GM19023 (cell line): ENCODE data around the gene CFAP92.
"Not testable (repeated sequence)": the region's sequence is repeated elsewhere in the genome, so short reads cannot be mapped to it uniquely, and the experiment has no call there.

Source experiments
- ATAC-seq: cut with Tn5 transposase; IDR thresholded peaks from one replicate; pipeline ENCODE4 v1.9.1; 2021; ENCODE audit warnings: mild to moderate bottlenecking, moderate library complexity; ENCODE audit not compliant: unreplicated experiment

Gene CFAP92

DNA sequence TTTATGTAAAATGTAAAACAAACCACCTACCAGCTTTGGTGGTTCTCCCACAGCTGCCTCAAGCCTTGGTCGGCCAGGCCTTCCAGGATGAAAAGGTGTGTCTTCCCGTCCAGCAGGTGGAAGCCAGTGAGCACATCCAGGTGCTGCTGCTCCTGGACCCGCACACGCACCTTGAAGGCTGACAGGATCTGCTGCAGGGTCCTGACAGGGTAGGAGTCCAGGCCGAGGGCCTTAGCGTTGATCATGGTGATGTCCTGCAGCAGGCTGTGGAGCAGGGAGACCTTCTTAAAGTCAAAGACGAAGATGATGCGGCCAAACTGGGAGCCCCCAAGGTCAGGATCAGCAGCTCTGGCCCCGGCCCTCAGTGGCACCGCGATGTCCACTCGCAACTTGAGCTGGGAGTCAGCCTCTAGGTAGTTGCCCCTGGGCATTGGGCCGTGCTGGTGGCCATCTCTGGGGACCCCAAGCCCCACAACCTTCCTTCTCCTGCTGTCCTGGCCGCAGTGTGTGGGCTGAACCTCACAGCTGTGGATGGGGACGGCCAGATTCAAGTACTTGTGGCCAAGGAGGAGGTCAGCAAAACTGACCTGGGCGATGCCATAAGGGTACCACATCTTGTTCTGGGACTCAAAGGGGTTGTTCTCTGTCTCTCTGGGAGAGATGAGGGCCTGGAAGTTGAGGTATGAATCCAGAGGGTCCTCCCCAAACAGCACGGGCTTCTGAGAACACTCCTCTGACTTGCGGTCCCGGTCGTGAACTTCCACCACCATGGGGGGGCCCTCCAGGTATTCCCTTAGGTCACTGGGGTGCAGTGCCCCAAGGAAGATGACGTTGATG lies 48.6 kb downstream of the CFAP92 start:
- ATAC-seq = no peak

DNA sequence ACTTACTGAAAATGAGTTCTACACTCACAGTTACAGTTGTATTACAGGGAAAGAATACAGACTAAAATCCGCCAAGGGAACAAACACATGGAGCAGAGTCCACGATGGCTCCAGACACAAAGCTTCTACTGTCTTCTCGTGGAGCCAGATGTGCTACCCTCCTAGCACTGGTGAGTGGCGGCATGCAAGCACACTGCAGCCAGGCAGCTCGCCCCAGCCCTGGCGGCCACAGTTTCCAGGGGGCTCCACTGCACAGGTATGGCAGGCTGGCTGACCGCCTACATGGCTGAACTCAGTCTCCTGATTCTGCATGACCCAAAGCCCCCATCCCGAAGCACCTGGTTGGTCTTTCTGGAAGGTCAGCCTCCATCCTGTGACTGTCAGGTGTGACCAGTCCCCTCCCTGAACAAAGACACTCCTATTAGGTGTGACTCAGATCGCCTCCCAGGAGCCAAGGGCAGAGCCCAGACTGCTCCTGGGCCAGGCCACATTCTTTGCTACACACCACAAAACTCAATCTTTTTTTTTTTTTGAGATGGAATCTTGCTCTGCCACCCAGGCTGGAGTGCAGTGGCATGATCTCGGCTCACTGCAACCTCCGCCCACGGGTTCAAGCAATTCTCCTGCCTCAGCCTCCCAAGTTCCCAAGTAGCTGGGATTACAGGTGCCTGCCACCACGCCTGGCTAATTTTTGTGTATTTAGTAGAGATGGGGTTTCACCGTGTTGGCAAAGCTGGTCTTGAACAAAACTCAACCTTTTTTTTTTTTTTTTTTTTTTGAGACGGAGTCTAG lies 51.5 kb downstream of the CFAP92 start:
- ATAC-seq = no peak

DNA sequence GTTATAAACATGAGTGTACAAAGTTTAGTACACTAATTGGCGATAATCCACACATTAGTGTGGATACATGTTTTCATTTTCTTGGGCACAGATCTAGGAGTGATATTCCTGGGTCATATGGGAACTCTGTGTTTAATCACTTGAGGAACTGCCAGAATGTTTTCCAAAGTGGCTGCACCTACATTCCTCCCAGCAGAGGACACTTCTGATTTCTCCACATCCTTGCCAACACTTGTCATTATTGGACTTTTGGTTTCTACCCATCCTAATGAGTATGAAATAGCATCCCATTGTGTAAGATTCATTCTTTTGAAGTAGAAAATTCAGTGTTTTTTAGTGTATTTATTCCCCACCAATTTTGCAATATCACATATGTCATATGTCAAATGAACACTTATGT lies 53.6 kb downstream of the CFAP92 start:
- no peak for ATAC-seq

DNA sequence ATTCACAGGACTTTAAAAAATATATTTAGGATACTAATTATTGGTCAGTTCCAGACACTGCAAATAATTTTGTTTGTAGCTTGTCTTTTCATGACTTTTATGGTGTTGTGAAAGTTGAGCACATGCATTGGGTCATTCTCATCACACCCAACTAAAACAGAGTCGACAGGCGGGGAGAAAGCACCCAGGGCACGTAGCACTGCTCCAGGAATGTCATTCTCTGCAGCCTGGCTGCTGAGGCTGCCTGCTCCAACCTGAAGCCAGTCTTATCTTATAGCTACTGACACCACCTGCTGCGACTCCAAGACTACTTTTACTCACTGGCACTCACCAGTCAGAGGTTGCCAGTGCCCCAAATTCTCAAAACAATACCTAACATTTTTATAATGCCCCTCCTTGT lies 57.5 kb downstream of the CFAP92 start:
- ATAC-seq = no peak

DNA sequence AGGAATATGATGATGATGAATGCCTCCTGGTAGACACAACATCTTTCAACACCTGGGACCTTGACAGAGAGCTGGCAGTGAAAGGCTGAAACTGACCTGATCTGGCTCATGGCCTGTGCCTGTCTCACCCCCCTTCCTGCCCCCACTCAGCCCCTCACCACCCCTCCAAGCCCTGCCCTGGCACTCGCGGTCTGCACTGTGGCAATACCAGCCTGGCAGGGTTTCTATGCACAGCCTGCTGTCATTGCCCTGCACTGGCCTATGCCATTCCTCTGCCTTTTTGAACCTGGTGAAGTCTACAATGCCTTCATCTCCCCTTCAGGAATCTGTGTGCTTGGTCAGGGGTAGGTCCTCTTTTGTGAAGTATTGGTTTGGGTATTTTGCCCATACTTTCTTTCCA lies 58.0 kb downstream of the CFAP92 start:
- no peak for ATAC-seq

DNA sequence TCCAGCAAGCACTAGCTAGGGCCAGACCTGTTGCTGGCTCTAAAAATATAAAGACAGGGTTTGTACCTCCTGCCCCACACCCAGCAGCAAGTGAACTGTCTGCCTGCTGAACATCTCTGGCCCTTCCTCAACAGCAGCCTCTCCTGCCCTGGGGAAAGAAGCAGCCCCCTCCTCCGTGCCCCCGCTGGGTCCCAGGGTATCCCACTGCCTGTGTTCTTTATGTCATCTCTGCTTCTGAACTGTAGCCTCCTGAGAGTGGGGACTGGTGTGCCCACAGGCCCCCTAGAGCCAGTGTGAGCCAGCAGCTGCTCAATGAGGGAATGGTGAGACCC lies 60.0 kb downstream of the CFAP92 start:
- no peak for ATAC-seq

DNA sequence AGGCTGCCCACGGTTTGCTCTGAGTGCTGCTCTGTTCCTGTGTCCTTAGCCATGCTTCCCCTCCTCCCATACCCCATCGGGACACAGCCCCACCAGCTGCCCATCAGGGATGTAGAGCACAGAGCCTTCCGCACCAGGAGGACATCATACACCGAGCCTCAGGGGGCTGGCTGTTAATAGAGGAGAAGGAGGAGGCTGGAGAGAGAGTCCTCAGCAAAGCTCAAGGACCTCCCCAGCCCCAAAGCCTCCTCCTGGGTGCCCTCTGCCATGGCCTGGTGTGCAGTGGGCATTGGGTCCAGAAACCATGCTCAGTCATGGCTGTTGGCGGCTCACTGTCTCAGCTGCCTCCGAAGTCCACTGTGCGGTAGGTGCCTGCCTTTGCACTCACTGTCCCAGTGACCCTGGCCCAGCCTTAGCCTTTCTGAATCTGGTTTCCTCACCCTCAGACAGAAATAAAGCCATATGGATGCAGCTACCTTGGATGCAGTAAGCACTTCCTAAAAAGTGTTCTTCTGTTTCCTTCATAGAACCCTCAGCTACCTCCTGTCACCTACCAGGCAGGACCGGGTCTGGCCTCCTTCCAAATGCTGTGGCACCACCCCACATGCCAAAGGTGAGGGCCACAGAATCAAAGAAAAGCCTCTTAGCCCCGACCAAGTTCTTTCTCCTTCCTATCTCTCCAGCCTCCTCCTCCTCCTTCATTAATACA lies 60.5 kb downstream of the CFAP92 start:
- no peak for ATAC-seq

DNA sequence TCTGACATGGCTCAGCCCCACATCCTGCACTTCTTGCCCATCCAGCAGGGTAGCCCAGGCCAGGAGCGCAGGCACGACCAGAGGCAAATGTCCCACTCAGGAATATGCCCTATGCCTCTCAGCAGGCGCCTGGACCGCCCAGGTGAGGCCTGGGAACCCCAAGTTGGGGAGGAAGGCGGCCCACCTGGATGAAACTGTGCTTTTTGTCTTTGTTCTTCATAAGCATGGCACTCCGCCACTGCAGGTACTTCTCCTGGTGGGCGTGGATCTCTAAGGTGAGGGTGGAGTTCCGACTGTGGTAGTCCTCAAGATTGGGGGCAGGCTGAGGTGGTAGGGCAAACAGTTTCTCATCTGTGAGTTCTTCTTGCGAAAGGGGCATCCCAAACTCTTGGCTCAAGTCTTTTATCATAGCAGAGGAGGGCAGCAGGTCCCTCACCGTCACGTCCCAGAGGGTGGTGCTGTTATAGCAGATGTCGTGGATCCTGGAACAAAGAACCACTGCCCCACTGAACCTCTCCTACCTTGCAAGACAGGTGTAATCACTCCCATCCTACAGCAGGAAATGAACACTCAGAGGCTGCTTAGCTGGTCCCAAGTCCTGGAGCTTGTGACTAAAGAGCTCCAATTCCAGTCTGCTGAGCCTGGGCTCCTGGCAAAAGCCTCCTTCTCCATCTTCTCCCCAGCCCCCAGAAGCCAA lies 61.2 kb downstream of the CFAP92 start:
- no peak for ATAC-seq

DNA sequence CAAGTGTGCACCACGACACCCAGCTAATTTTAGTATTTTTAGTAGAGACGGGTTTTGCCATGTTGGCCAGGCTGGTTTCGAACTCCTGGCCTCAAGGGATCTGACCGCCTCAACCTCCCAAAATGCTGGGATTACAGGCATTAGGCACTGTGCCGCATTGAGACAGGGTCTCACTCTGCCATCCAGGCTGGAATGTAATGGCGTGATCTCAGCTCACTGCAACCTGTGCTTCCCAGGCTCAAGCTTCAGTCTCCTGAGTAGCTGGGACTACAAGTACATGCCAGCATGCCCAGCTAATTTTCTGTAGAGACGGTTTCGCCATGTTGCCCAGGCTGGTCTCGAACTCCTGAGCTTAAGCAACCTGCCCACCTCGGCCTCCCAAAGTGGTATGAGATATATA lies 62.8 kb downstream of the CFAP92 start:
- no peak for ATAC-seq

DNA sequence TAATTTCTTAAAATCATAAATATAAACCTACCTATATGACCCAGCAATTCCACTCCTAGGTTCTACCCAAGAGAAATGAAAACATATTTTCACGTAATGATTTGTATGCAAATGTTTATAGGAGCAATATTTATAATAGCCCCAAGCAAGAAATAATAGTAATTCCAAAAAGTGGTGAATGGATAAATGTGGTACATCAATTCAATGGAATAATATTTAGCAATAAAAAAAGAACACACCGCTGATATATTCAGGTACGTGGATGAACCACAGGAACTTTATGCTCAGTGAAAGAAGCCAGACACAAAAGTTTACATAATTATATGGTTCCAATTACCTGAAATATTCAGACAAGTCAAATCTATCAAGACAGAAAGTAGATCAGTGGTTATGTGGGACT lies 64.5 kb downstream of the CFAP92 start:
- ATAC-seq = no peak

DNA sequence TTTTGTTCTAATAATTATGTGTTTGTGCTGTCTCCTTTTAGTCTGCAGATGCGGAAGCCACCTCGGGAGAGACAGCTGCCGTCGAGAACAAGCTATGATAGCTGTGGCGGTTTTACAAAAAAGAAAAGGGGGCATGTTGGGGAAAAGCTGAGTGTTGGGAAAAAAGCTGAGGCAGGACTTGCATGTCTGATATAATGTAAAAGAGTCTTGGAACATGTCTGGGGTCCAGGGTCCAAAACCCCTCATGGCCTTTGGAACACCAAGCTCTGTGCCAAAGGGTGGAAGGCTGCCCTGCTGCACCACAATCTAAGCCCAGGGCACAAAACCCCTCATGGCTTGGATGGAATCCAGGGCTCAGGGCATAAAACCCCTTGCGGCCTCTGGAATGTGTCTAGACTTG lies 69.9 kb downstream of the CFAP92 start:
- not testable (repeated sequence) for ATAC-seq

DNA sequence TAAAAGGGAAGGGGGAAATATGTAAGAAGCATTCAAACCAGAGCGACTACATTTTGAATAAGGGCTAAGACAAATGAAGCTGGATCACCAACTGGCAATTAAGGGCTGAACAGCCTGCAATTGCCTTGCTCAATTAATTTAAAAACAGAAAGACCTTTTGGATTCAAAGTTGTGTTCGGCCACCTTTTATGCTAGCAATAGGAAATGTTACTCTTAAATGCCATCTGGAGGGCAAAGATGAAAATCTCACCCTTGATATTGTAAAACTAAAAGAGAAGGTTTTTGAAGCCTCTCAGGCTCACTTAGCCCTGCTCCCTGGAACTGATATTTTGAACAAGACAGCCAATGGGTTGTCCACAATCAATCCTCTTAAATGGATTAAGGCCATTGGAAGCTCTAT lies 70.3 kb downstream of the CFAP92 start:
- no peak for ATAC-seq

DNA sequence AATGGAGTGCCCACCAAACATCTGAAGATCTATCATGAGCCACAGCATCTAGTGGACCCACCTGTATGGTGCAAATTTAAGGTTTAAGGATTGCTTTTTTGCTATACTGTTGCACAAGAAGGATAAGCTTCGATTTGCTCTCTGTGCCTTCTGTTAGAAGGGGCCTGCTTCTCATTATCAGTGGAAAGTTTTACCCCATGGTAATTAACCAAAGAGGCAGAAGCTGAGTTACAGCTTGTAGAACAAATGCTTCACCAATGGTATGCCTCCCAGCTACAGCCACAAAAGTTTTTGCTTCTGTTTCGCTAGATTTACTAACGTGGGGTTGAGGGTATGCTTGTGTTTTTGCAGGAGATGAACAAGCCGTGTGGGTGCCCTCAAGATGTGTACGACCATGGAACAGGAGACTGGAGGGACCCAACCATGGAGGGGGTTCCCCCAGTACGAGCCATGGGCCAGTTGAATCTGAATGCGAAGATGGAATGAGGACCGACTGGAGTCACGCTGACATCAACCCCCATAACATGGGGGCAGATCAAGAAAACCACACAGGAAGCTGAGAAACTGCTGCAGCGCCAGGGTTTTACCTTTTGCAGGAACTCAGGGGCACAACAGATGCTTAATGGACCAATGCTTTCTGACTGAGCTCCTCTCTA lies 70.9 kb downstream of the CFAP92 start:
- no peak for ATAC-seq

DNA sequence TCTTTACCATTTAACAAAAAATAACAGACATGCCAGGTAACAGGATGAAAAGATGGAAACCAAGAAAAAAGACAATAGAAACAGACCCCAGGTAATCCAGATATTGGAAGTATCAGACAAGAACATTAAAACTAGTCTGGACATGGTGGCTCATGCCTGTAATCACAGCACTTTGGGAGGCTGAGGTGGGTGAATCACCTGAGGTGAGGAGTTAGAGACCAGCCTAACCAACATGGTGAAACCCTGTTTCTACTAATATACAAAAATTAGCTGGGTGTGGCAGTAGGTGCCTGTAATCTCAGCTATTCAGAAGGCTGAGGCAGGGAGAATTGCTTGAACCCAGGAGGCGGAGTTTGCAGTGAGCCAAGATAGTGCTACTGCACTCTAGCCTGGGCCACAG lies 73.9 kb downstream of the CFAP92 start:
- no peak for ATAC-seq

DNA sequence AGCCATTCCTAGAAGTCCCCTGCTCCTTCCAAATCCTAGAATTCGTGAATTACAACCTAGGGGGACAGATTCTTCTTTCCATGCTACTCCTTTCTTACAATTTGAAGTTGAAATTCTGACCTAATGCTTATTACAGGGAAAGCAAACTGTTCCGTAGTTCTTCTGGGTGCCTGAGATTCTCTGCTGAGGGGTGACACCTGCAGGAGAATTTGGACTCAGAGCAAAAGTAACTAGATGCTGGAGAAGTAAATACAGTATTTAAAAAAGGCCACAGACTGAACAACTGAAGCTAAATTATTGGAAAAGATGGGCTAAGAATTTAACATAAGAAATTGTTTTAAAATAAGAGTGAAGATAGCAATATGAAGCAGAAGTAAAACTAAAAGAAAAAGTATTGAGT lies 76.6 kb downstream of the CFAP92 start:
- ATAC-seq = no peak

DNA sequence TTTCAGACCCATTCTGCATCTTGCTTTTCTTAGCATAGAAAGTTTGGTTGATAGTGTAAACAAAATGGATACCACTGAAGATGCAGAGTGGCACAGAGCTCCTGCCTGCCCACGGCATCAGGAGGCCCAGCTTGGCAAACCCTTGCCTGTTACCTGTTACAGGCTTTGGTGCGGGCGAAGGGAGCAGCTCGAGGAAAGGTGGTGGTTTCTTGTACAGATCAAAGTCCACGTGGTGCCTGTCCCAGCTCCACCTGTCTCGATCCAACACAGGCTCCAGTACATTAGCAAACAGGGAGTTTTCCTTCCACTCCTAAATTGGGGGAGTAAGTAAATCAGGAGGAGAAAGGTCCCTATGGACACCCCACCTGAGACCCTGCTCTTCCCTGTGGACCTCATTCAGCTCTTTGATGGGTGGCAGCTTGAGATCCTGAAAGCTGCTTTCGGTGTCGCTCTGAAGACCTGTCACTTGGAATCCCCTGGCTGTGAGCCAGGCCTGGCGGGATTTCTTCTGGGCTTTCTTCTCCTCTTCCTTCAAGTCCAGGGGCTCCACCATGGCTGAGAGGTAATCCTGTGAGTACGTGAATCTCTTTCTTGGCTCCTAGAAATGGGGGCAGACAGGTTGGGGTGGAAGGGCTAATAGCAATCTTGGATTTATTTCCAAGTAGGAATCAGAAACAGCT lies 78.8 kb downstream of the CFAP92 start:
- no peak for ATAC-seq

DNA sequence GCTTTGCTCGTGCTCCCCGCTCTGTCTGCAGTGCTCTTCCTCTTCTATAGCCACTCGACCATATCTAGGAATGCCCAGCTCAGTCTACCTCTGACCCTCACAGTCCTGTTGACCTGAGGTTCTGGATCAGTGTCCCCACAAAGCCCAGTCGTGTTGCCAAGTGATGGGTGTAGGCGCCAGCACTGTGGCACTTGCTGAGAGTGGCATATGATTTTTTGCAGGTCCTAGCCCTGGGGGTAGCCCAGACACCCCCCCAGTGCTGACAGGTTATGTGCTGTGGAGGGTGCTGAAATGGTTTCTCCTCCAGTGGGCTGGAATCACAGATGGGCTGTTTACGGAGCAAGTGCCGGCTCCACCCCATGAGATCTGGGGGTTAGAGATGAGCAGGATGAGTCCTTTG lies 82.0 kb downstream of the CFAP92 start:
- ATAC-seq = no peak

DNA sequence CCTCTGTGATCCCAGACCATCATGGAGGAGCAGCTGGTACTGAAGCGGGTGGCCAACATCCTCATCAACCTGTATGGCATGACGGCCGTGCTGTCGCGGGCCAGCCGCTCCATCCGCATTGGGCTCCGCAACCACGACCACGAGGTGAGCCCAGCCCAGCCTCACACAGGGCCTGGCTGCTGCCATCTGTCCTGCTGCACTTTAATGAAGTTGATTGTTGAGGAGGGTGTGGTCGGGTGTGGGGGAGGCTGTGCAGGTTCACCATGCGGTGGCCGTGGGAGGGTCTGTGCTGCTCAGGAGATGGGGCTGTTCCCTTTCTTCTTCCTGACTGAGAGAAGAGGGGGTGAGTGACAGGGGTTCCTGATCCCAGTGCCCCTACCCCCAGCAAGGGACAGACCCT lies 83.9 kb downstream of the CFAP92 start:
- ATAC-seq = no peak

DNA sequence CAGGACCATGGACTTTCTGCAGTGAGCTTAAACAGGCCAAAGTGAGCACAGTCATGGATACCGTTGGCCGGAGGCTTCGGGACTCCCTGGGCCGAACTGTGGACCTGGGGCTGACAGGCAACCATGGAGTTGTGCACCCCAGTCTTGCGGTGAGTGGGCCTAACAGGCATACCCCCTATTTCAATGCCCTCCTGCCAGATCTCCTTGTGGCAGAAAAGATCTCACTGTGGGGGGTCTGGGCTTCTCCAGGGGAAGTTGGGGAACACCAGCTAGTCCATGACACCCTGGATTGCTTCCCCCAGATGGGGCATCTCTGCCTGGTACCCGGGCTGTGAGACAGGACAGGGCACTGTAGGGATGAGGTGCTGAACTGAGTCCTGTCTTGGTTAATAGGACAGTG lies 84.9 kb downstream of the CFAP92 start:
- ATAC-seq = no peak
